Measurements from ENCODE around the gene COLEC11.

The COLEC11 gene

DNA sequence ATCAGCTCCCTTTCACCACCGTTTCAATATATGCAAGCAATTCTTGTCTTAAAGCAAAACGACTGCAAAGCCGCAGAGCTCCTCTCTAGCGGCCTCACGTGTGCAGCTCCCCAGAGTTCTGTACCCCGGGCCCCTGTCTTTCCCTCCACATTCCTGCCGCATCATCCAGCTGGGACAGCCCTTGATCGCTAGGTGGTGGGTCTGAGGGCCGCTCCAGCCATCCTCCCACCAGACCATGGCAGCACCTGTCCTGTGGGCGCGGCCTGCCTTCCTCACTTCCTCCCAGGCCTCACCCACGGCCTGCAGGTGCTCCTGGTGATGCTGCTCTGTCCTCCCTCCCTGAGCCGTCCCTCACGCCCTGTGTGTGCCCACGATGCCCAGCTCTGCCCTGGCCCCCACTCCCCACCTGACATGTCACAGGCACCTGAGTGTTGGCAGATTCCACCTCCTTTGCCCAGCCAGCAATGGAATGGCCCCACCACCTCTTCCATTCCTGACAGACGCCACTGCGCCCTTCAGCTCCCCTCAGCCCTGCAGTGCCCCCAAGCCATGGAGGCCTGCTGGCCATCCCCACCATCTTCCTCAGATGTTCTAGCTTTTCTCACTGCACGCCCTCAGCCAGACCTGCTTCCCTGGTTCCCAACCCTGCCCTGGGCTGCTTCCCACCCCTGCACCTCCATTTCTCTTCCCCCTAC lies 47.8 kb downstream of the COLEC11 start (continued):
- TF ChIP-seq, protein P1, sequence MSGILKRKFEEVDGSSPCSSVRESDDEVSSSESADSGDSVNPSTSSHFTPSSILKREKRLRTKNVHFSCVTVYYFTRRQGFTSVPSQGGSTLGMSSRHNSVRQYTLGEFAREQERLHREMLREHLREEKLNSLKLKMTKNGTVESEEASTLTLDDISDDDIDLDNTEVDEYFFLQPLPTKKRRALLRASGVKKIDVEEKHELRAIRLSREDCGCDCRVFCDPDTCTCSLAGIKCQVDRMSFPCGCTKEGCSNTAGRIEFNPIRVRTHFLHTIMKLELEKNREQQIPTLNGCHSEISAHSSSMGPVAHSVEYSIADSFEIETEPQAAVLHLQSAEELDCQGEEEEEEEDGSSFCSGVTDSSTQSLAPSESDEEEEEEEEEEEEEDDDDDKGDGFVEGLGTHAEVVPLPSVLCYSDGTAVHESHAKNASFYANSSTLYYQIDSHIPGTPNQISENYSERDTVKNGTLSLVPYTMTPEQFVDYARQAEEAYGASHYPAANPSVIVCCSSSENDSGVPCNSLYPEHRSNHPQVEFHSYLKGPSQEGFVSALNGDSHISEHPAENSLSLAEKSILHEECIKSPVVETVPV (CRISPR knock-in tag; IDR thresholded peaks at IDR 0.05) = no peak
- TF ChIP-seq ISL1 (CRISPR knock-in tag; IDR thresholded peaks at IDR 0.05) (no peak), SNAI2 (CRISPR knock-in tag; IDR thresholded peaks at IDR 0.05) (no peak), CSDC2 (CRISPR knock-in tag; IDR thresholded peaks at IDR 0.05) (no peak), ZFP30 (CRISPR knock-in tag; IDR thresholded peaks at IDR 0.05) (no peak), PPARA (CRISPR knock-in tag; IDR thresholded peaks at IDR 0.05; ENCODE audit: borderline replicate concordance) (no peak)
- TF ChIP-seq, protein P2, sequence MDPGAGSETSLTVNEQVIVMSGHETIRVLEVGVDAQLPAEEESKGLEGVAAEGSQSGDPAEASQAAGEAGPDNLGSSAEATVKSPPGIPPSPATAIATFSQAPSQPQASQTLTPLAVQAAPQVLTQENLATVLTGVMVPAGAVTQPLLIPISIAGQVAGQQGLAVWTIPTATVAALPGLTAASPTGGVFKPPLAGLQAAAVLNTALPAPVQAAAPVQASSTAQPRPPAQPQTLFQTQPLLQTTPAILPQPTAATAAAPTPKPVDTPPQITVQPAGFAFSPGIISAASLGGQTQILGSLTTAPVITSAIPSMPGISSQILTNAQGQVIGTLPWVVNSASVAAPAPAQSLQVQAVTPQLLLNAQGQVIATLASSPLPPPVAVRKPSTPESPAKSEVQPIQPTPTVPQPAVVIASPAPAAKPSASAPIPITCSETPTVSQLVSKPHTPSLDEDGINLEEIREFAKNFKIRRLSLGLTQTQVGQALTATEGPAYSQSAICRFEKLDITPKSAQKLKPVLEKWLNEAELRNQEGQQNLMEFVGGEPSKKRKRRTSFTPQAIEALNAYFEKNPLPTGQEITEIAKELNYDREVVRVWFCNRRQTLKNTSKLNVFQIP (CRISPR knock-in tag; IDR thresholded peaks at IDR 0.05; ENCODE audit: borderline replicate concordance, low read depth) = no peak

DNA sequence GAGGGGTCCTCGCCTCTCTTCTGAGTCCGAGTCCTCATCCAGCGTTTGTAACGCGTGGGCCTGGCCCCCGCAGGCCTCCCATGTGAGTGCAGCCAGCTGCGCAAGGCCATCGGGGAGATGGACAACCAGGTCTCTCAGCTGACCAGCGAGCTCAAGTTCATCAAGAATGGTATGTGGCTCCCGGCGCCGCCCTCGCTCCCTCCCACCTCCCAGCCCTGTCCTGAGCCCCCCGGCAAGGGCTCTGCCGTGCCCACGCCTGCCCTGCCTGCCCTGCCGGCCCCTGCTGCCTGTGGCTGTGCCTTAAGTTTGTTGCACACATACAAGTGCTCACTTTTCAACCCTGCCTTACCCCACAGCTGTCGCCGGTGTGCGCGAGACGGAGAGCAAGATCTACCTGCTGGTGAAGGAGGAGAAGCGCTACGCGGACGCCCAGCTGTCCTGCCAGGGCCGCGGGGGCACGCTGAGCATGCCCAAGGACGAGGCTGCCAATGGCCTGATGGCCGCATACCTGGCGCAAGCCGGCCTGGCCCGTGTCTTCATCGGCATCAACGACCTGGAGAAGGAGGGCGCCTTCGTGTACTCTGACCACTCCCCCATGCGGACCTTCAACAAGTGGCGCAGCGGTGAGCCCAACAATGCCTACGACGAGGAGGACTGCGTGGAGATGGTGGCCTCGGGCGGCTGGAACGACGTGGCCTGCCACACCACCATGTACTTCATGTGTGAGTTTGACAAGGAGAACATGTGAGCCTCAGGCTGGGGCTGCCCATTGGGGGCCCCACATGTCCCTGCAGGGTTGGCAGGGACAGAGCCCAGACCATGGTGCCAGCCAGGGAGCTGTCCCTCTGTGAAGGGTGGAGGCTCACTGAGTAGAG lies 48.7 kb downstream of the COLEC11 start:
- TF ChIP-seq ARNTL (CRISPR knock-in tag; IDR thresholded peaks at IDR 0.05; ENCODE audit: borderline replicate concordance, low read depth) (no peak), ZFP3 (CRISPR knock-in tag; IDR thresholded peaks at IDR 0.05) (no peak), ZNF565 (CRISPR knock-in tag; conservative IDR thresholded peaks at IDR 0.05; ENCODE audit: low read depth) (no peak), ZFP30 (CRISPR knock-in tag; IDR thresholded peaks at IDR 0.05) (no peak), ZNF8 (CRISPR knock-in tag; IDR thresholded peaks at IDR 0.05) (no peak), PPARA (CRISPR knock-in tag; IDR thresholded peaks at IDR 0.05; ENCODE audit: borderline replicate concordance) (no peak), ZC3H10 (CRISPR knock-in tag; IDR thresholded peaks at IDR 0.05) (no peak), CSDC2 (CRISPR knock-in tag; IDR thresholded peaks at IDR 0.05) (no peak), ESRRG (CRISPR knock-in tag; IDR thresholded peaks at IDR 0.05) (no peak), ISL1 (CRISPR knock-in tag; IDR thresholded peaks at IDR 0.05) (no peak), TOX (CRISPR knock-in tag; IDR thresholded peaks at IDR 0.05; ENCODE audit: borderline replicate concordance) (no peak), GLIS3 (CRISPR knock-in tag; IDR thresholded peaks at IDR 0.05) (no peak), RARB (CRISPR knock-in tag; IDR thresholded peaks at IDR 0.05) (no peak), SNAI2 (CRISPR knock-in tag; IDR thresholded peaks at IDR 0.05) (no peak), ZNF70 (CRISPR knock-in tag; IDR thresholded peaks at IDR 0.05) (no peak)
- TF ChIP-seq, protein P3, sequence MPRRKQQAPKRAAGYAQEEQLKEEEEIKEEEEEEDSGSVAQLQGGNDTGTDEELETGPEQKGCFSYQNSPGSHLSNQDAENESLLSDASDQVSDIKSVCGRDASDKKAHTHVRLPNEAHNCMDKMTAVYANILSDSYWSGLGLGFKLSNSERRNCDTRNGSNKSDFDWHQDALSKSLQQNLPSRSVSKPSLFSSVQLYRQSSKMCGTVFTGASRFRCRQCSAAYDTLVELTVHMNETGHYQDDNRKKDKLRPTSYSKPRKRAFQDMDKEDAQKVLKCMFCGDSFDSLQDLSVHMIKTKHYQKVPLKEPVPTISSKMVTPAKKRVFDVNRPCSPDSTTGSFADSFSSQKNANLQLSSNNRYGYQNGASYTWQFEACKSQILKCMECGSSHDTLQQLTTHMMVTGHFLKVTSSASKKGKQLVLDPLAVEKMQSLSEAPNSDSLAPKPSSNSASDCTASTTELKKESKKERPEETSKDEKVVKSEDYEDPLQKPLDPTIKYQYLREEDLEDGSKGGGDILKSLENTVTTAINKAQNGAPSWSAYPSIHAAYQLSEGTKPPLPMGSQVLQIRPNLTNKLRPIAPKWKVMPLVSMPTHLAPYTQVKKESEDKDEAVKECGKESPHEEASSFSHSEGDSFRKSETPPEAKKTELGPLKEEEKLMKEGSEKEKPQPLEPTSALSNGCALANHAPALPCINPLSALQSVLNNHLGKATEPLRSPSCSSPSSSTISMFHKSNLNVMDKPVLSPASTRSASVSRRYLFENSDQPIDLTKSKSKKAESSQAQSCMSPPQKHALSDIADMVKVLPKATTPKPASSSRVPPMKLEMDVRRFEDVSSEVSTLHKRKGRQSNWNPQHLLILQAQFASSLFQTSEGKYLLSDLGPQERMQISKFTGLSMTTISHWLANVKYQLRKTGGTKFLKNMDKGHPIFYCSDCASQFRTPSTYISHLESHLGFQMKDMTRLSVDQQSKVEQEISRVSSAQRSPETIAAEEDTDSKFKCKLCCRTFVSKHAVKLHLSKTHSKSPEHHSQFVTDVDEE (CRISPR knock-in tag; IDR thresholded peaks at IDR 0.05) = no peak
- TF ChIP-seq, protein P4, sequence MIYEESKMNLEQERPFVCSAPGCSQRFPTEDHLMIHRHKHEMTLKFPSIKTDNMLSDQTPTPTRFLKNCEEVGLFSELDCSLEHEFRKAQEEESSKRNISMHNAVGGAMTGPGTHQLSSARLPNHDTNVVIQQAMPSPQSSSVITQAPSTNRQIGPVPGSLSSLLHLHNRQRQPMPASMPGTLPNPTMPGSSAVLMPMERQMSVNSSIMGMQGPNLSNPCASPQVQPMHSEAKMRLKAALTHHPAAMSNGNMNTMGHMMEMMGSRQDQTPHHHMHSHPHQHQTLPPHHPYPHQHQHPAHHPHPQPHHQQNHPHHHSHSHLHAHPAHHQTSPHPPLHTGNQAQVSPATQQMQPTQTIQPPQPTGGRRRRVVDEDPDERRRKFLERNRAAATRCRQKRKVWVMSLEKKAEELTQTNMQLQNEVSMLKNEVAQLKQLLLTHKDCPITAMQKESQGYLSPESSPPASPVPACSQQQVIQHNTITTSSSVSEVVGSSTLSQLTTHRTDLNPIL (CRISPR knock-in tag; IDR thresholded peaks at IDR 0.05; ENCODE audit: low read depth) = no peak
- TF ChIP-seq, protein P1 (CRISPR knock-in tag; IDR thresholded peaks at IDR 0.05) = no peak
- TF ChIP-seq, protein P2 (CRISPR knock-in tag; IDR thresholded peaks at IDR 0.05; ENCODE audit: borderline replicate concordance, low read depth) = no peak
- ATAC-seq = no peak
